Pulmonary artery endothelial cell (primary cell): ENCODE results near the gene ZSWIM1. TPM values are rescaled to one million over a fixed set of nuclear protein-coding genes. Genes with fewer than 3 reads are reported as not detected.
"Not testable (repeated sequence)": the region's sequence is repeated elsewhere in the genome, so short reads cannot be mapped to it uniquely, and the experiment has no call there.

Experiments used
- DNase-seq: peaks from one replicate; pipeline ENCODE4 v3.0.0-alpha.2; 2011; ENCODE audit warnings: low read depth, low spot score
- total RNA-seq: library from RNA; depleted of rRNA; stranded (reverse); fragments of >200 nt; gene quantifications from 2 replicates; pipeline ENCODE4 v1.2.3, GENCODE V29; 2014

Gene ZSWIM1
- total RNA-seq, 1 donor from 2014 or later = 4.2 TPM

GRCh38 chr20:45853484-45853883, 27.5 kb upstream of the ZSWIM1 start:
- DNase-seq = no peak

DNA sequence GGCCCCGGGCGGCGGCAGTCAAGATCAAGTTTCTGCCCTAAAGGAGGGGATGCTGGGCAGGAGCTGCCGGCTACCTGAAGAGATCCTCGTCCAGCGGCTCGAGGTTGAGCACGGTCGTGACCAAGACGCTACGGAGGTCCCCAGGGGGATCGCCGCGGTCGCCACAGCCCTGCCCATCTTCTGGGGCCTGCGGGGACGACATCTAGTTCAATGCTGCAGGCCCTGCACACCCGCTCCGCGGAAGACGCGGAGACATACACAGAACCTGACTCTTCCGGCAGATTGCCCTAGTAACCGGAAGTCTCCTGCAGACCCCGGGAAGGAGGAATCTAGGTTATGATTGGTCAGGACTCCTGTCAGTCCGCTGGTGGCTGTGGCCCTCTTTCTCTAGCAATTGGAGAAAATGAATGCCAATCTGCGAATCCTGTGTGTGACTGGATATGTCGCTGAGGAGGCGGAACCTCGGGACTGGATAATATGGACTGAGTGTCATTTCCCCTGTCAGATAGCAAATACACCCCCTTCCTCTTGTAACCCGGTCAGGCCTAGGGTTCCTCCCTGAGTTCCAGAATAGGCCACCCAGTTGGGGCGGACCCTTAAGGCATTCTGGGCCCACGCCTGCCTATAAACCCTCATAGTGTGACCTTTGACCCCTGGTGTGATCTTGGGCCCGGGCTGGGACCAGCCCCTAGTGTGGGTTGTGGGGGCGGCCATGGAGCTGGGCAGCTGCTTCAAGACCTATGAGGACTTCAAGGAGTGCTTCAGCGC, 23.7 kb upstream of the ZSWIM1 start, which contains the start of the genes ACOT8 and ZSWIM3:
Gene ACOT8, minus strand, starts transcription at position 279 of the 768 bp plus-strand sequence. Its CDS starts 77 bp downstream, at position 202.
Gene ZSWIM3, plus strand, starts transcription at position 501 of the 768 bp plus-strand sequence. Its CDS starts 212 bp downstream, at position 713.
- peak; percentile 100 for DNase-seq

DNA sequence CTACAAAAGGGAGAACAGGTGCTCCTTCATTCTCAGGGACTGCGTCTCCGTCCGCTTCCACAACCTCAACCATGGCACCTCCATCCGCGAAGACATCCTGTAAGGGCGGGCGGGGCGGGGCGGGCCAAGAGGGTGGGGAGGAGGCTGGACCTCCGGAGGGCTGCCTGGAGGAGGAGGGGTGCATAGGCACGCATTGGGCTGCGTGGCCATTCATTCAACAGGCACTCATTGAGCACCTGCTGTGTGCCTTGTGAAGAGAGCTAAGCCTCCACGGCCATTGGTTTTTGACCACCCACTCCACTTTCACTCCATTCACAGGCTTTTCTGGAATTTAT, 23.2 kb upstream of the ZSWIM1 start:
- DNase-seq = no peak

DNA sequence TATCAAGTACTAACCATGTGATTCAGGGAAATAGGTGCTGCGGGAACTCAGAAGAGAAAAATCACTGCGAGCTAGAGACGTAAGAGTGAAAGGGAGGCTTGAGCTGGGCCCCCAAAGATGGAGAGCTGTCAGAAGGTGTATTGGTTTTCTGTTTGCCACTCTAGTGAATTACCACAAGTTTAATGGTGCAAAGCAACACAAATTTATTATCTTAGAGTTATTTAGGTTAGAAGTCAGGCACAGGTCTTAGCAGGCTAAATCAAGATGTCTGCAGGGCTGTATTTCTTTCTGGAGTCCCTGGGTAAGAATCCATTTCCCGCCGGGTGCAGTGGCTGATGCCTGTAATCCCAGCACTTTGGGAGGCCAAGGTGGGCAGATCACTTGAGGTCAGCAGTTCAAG, 21.1 kb upstream of the ZSWIM1 start:
- DNase-seq = no peak

DNA sequence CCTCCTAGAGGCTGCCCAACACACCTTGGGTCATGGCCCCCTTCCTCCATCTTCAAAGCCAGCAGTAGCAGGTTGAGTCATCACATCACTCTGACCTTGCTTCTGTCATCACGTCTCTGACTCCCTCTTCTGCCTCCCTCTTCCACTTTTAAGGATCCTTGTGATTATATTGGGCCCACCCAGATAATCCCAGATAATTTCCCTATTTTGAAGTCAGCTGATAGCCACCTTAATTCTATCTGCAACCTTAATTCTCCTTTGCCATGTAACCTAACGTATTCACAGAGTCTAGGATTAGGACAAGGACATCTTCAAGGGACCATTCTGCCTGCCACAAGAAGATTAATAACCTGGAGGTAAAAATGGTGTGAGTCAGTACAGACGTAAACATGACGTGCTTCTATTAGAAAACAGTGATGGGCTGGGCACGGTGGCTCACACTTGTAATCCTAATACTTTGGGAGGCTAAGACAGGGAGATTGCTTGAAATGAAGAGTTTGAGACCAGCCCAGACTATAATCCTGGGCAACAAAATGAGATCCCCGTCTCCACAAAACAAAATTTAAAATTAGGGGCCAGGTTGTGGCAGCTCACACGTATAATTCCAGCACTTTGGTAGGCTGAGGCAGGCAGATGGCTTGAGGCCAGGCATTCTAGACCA, 20.3 kb upstream of the ZSWIM1 start:
- no peak for DNase-seq

GRCh38 chr20:45861221-45862075, 19.6 kb upstream of the ZSWIM1 start:
- DNase-seq = no peak

DNA sequence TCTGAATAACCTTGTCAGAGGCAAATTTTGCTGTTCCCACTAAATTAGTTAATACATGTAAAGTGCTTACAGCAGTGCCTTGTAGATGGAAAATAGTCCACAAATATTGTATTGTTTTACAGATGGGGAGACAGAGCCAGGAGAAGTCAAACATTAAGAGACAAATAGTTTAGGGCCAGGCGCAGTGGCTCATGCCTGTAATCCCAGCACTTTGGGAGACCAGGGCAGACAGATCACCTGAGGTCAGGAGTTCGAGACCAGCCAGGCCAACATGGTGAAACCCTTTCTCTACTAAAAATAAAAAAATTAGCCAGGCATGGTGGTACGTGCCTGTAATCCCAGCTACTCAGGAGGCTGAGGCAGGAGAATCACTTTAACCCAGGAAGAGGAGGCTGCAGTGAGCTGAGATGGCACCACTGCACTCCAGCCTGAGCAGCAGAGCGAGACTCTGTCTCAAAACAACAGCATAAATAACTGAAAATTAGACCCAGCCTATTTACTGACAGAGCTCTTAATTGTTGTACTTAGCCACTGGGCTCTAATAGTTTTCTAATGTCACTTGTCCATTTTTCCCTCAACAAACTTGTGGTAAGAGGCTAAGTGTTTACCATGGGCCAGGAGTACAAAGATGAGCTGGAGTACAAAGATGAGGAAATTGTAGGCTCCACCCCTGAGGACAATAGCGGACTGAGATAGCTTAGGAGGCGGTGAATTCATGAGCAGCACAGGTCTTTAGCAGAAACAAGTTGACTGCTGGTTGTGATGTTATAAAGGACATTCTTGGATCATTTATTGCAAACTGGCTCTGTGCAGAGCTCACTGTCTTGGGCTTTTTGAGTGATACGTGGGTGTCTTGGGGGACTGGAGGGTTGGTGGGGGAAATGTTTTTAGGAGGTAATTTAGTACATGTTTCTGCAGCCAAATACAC, 17.2 kb upstream of the ZSWIM1 start:
- DNase-seq = no peak

GRCh38 chr20:45866454-45866853, 14.6 kb upstream of the ZSWIM1 start:
- no peak for DNase-seq

GRCh38 chr20:45867136-45867818, 13.8 kb upstream of the ZSWIM1 start:
- no peak for DNase-seq

GRCh38 chr20:45867819-45868176, 13.2 kb upstream of the ZSWIM1 start:
- no peak for DNase-seq

GRCh38 chr20:45872626-45873025, 8.4 kb upstream of the ZSWIM1 start:
- DNase-seq = no peak

- DNase-seq = no peak
Observed at GRCh38 chr20:45873409-45874103, 7.5 kb upstream of the ZSWIM1 start.

GRCh38 chr20:45874104-45874481, 6.9 kb upstream of the ZSWIM1 start:
- not testable (repeated sequence) for DNase-seq

DNA sequence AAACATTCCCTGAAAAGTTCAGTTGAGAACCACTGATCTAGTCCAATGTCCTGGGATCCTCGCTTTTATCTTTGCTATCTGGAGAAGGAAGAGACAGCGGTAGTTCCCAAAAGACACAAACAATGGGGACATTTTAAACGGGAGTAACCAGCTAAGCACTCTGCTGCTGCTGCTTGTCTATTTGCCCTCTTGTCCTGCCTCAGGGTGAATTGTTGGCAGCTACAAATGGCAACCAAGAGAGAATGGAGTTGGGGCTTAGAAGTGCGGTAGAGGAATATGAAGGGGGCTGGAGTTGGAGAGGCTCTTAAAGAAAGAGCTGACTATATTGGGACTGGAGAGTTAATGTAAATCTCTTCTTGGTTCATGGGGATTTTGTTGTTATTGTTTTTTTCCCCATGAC, 6.5 kb upstream of the ZSWIM1 start:
- no peak for DNase-seq

GRCh38 chr20:45878076-45878761, 2.8 kb upstream of the ZSWIM1 start:
- no peak for DNase-seq

- DNase-seq = no peak
Observed at GRCh38 chr20:45882469-45883099, 1.6 kb downstream of the ZSWIM1 start.

DNA sequence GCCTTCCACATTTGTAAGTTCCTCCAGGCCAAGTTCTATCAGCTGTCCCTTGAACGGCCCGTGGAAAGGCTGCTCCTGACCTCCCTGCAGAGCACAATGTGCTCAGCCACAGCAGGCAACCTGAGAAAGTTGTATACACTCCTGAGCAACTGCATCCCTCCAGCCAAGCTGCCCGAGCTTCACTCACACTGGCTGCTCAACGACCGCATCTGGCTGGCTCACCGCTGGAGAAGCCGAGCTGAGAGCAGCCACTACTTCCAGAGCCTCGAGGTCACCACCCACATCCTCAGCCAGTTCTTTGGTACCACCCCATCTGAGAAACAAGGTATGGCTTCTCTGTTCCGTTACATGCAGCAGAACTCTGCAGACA, 2.1 kb downstream of the ZSWIM1 start:
- DNase-seq = no peak

DNA sequence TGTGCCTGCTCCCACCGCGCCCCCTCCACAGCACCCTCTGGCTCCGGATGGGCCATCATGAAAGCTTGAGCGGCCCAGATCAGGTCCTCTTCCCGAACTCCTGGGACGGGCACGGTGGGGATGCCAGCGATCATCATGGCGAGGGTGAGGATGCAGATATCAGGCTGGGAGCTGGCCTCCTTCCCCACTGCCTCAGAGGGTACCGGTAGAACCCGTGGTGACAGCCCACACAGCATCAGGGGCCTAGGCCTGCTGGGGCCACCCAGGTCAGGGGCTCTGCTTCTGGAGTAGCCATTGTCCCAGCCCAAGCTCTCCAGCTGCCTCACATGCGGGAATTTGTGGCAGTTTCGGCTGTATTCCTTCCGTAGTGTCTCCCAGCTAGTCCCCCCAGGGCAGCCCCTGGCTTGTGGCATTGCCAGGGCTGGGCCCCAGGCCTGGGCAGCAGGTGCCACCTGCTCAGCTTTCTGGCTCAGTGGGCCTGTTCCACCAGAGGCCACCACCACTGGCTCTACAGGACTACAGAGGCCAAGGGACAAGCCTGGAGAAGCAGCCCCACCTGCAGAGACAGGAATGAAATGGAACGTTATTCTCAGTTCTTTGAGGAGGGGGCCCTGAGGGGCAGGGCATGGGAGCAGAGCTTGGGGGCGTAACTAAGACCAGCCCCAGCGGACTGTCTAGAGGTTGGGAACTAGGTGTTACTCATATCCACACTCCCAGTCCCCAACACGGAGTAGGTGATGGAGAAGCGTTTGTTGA, 5.7 kb downstream of the ZSWIM1 start:
- no peak for DNase-seq
